ENCODE measurements around the gene ABI1. TPM values are rescaled to one million over a fixed set of nuclear protein-coding genes. Genes with fewer than 3 reads are reported as not detected.
A peak's percentile ranks its signal among the peaks of the same experiment; 100 is the strongest.

ABI1 gene
- total and polyA plus RNA-seq, 4 donors, result 10.7 to 18.3 (median 14.3) TPM

DNA sequence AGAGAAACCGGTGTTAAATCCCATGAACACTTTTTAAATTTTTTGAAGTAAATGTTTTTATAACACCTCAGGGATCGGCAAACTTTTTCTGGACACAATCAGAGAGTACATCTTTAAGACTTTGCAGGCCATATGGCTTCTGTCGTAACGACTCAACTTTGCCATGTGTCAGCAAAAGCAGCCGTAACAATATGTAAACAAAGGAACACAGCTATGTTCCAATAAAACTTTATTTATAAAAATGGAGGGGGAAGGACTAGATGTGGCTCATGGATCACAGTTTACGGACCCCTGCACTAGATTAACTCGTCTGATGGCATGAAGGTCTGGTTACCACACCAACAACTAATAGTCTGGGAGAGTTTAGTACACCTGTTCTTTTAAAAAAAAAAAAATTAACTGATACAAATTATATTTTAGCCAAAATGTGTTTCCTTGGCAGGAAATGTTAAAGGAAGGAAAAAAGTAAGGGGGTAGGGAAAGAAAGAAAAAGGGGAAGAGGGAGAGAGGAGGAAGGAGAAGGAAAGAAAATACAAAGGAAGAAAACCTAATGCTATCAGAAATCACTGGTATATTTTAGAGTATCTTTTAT lies 50.2 kb downstream of the ABI1 start:
- TF ChIP-seq SP1 (IDR thresholded peaks at IDR 0.05), result no peak
- TF ChIP-seq EGR1 (IDR thresholded peaks at IDR 0.05; ENCODE audit: low read depth in 2 of 2), result no peak
- TF ChIP-seq, protein P1, sequence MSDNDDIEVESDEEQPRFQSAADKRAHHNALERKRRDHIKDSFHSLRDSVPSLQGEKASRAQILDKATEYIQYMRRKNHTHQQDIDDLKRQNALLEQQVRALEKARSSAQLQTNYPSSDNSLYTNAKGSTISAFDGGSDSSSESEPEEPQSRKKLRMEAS (IDR thresholded peaks at IDR 0.05), result no peak
- TF ChIP-seq YY1 (IDR thresholded peaks at IDR 0.05), result no peak
- TF ChIP-seq, protein P2, sequence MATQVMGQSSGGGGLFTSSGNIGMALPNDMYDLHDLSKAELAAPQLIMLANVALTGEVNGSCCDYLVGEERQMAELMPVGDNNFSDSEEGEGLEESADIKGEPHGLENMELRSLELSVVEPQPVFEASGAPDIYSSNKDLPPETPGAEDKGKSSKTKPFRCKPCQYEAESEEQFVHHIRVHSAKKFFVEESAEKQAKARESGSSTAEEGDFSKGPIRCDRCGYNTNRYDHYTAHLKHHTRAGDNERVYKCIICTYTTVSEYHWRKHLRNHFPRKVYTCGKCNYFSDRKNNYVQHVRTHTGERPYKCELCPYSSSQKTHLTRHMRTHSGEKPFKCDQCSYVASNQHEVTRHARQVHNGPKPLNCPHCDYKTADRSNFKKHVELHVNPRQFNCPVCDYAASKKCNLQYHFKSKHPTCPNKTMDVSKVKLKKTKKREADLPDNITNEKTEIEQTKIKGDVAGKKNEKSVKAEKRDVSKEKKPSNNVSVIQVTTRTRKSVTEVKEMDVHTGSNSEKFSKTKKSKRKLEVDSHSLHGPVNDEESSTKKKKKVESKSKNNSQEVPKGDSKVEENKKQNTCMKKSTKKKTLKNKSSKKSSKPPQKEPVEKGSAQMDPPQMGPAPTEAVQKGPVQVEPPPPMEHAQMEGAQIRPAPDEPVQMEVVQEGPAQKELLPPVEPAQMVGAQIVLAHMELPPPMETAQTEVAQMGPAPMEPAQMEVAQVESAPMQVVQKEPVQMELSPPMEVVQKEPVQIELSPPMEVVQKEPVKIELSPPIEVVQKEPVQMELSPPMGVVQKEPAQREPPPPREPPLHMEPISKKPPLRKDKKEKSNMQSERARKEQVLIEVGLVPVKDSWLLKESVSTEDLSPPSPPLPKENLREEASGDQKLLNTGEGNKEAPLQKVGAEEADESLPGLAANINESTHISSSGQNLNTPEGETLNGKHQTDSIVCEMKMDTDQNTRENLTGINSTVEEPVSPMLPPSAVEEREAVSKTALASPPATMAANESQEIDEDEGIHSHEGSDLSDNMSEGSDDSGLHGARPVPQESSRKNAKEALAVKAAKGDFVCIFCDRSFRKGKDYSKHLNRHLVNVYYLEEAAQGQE (IDR thresholded peaks at IDR 0.05), result no peak
- no peak for TF ChIP-seq NR2F2 (IDR thresholded peaks at IDR 0.05)
- peaks cover 2 to 10% (median 5%) of the 10 kb centered on the region in 4 donors for H3K4me1 ChIP-seq (ENCODE audit: control insufficient read depth in 4 of 4, insufficient read depth in 4 of 4, low read length in 3 of 4)
- H3K36me3 ChIP-seq (ENCODE audit: control insufficient read depth in 4 of 4, insufficient read depth in 3 of 4, low read depth in 1 of 4, low read length in 3 of 4), result no peaks in the 10 kb centered on the region
- no peak overlapping the region for H3K27ac ChIP-seq (ENCODE audit: low read depth in 1 of 2, low read length in 2 of 2)
- no peak overlapping the region for H3K9ac ChIP-seq (ENCODE audit: low read depth in 1 of 2, low read length in 2 of 2)
- H3K4me3 ChIP-seq (ENCODE audit: low read depth in 1 of 3, low read length in 3 of 3), result no peak overlapping the region
- DNase-seq (ENCODE audit: low spot score), result no peak
- H3K9me3 ChIP-seq (ENCODE audit: control insufficient read depth in 4 of 4, low read length in 3 of 4), result no peaks in the 10 kb centered on the region
- WGBS, result 90% methylated on average over 7 of the region's 7 CpGs
- H3K27me3 ChIP-seq (ENCODE audit: control insufficient read depth in 4 of 4, insufficient read depth in 4 of 4, low read length in 3 of 4), result no peaks in the 10 kb centered on the region

DNA sequence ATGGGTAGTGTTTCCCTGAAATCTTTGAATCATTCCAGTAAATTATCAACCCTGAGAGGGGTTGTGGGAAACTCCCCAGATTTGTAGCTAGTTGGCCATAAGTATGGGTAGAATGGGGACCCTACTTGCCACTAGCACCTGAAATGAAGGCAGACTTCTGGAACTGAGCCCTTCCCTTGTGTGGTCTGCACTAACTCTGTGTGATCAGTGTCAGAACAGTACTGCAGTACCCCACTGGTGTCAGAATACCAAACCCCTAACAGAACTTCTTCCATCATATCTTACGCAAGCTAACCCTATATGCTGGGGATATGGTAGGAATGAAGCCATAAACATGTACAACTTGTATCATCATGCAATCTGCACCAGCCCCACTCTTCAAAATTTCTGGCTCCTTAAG lies 50.8 kb downstream of the ABI1 start:
- Histone ChIP-seq H3K4me1 (ENCODE audit: control insufficient read depth in 4 of 4, insufficient read depth in 4 of 4, low read length in 3 of 4) (peaks cover 2 to 12% (median 6%) of the 10 kb centered on the region in 4 donors), H3K9me3 (ENCODE audit: control insufficient read depth in 4 of 4, low read length in 3 of 4) (no peaks in the 10 kb centered on the region), H3K27ac (ENCODE audit: low read depth in 1 of 2, low read length in 2 of 2) (no peak overlapping the region), H3K4me3 (ENCODE audit: low read depth in 1 of 3, low read length in 3 of 3) (no peak overlapping the region), H3K9ac (ENCODE audit: low read depth in 1 of 2, low read length in 2 of 2) (no peak overlapping the region), H3K36me3 (ENCODE audit: control insufficient read depth in 4 of 4, insufficient read depth in 3 of 4, low read depth in 1 of 4, low read length in 3 of 4) (no peaks in the 10 kb centered on the region), H3K27me3 (ENCODE audit: control insufficient read depth in 4 of 4, insufficient read depth in 4 of 4, low read length in 3 of 4) (no peaks in the 10 kb centered on the region)
- TF ChIP-seq, protein P2 (IDR thresholded peaks at IDR 0.05), result no peak
- no peak for TF ChIP-seq SP1 (IDR thresholded peaks at IDR 0.05)
- no peak for TF ChIP-seq HNF4G (IDR thresholded peaks at IDR 0.05)
- TF ChIP-seq, protein P3, sequence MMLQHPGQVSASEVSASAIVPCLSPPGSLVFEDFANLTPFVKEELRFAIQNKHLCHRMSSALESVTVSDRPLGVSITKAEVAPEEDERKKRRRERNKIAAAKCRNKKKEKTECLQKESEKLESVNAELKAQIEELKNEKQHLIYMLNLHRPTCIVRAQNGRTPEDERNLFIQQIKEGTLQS (IDR thresholded peaks at IDR 0.05), result no peak
- no peak for TF ChIP-seq JUND (IDR thresholded peaks at IDR 0.05)
- WGBS, result 97% methylated on average over 1 of the region's 1 CpG
- no peak for DNase-seq (ENCODE audit: low spot score)

DNA sequence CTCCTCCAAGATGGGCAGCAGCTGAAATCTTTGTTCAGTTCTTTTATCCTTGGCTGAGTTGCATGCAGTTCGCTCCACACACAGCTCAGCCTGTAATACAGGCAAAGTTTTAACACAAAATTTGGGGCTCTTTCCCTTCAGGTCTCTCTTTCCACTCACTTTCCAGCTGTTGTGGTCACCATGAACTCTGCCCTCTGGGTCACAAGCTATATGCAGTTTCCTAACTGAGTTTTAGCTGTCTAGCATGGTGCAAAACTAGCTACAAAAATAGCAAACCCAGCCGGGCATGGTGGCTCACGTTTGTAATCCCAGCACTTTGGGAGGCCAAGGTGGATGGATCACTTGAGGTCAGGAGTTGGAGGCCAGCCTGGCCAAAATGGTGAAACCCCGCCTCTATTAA lies 53.2 kb downstream of the ABI1 start:
- no peak overlapping the region for H3K27ac ChIP-seq (ENCODE audit: low read depth in 1 of 2, low read length in 2 of 2)
- peaks cover 2 to 17% (median 6%) of the 10 kb centered on the region in 4 donors for H3K4me1 ChIP-seq (ENCODE audit: control insufficient read depth in 4 of 4, insufficient read depth in 4 of 4, low read length in 3 of 4)
- H3K27me3 ChIP-seq (ENCODE audit: control insufficient read depth in 4 of 4, insufficient read depth in 4 of 4, low read length in 3 of 4), result no peaks in the 10 kb centered on the region
- DNase-seq (ENCODE audit: low spot score), result no peak
- no peak overlapping the region for H3K4me3 ChIP-seq (ENCODE audit: low read depth in 1 of 3, low read length in 3 of 3)
- H3K36me3 ChIP-seq (ENCODE audit: control insufficient read depth in 4 of 4, insufficient read depth in 3 of 4, low read depth in 1 of 4, low read length in 3 of 4), result no peaks in the 10 kb centered on the region
- 71% methylated on average over 4 of the region's 4 CpGs for WGBS
- H3K9ac ChIP-seq (ENCODE audit: low read depth in 1 of 2, low read length in 2 of 2), result no peak overlapping the region
- no peak for TF ChIP-seq TAF1 (conservative IDR thresholded peaks at IDR 0.05)
- peak; percentile 10 for TF ChIP-seq SP1 (IDR thresholded peaks at IDR 0.05)
- no peak for TF ChIP-seq HNF4G (IDR thresholded peaks at IDR 0.05)
- TF ChIP-seq, protein P4, sequence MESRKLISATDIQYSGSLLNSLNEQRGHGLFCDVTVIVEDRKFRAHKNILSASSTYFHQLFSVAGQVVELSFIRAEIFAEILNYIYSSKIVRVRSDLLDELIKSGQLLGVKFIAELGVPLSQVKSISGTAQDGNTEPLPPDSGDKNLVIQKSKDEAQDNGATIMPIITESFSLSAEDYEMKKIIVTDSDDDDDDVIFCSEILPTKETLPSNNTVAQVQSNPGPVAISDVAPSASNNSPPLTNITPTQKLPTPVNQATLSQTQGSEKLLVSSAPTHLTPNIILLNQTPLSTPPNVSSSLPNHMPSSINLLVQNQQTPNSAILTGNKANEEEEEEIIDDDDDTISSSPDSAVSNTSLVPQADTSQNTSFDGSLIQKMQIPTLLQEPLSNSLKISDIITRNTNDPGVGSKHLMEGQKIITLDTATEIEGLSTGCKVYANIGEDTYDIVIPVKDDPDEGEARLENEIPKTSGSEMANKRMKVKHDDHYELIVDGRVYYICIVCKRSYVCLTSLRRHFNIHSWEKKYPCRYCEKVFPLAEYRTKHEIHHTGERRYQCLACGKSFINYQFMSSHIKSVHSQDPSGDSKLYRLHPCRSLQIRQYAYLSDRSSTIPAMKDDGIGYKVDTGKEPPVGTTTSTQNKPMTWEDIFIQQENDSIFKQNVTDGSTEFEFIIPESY (IDR thresholded peaks at IDR 0.05), result no peak
- TF ChIP-seq NR2F2 (IDR thresholded peaks at IDR 0.05), result no peak
- TF ChIP-seq HNF4A (conservative IDR thresholded peaks at IDR 0.05), result peak; percentile 58 to 82
- H3K9me3 ChIP-seq (ENCODE audit: control insufficient read depth in 4 of 4, low read length in 3 of 4), result no peaks in the 10 kb centered on the region

All from liver (tissue), 9 donors.